Measurements from ENCODE around the gene PIM2.

- TF ChIP-seq CTCF (IDR thresholded peaks at IDR 0.05 in 4 of 5, conservative IDR thresholded peaks at IDR 0.05 in 1 of 5) (no peak), POLR2A (IDR thresholded peaks at IDR 0.05) (no peak)
Measured at GRCh38 chrX:48893556-48894348, 25.1 kb downstream of the PIM2 start.
